HG02798 (cell line): ENCODE results near the gene CPVL.

Experiments used
- ATAC-seq: cut with Tn5 transposase; IDR thresholded peaks from one replicate; pipeline ENCODE4 v1.9.1; 2021; ENCODE audit warnings: mild to moderate bottlenecking; ENCODE audit not compliant: unreplicated experiment, poor library complexity

Gene CPVL

DNA sequence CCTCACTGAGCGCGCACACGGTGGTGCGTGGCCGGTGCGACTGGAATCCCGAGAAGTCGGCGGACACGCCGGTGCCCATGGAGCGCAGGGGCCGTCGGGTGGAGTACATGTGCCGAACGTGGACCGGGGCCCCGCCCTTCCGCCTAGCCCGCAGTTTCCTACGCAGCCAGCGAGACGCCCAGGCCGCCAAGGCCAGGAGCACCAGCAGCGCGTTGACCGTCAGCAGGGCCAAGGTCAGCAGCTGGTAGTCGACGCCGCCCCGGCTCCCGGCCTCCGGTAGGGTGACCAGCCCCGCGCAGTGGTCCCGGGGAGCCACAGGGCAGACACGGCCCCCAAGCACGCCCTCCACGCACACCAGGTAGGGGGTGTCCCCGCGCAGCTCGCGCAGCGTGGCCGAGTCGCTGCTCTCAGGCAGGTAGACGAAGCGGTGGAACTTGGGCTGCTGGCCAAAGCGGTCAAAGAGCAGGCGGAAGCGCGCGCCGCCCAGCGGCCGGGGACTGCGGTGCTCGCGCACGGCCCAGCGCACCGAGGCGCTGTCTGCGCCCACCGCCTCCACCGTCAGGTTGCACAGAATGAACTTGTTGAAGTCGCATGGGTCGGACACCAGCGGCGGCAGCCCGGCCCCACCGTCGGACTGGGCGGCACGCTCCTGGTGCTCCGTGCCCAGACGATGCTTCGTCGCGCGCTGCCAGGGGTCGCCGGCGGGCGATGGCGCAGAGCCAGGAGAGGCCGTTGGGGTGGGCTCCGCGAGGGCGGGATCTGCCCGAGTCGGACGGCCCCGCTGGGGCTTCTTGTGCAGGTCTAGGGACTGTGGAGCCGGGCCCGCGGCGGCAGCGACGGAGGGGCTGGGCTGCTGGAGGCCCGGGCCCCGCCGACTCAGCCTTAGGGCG lies 190.4 kb downstream of the CPVL start:
- no peak for ATAC-seq

DNA sequence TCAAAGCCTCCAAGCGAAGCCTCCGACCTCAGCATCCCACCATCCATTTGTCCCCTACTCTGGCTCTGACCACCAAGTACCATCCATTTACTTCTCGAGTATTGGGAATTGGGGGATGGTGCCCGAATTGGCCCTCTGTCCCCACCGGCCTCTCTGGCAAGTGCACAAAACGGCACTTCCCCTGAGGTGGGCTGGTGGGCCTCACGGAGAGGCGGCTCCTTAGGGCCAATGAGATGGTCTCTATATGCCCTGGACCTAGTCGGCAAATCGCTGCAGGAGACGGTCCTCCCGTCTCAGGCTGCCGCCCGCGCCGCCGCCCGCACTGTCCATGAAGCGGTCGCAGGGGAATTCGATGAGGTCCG lies 191.0 kb downstream of the CPVL start:
- ATAC-seq = no peak

GRCh38 chr7:28954946-28955345 lies 191.4 kb downstream of the CPVL start:
- ATAC-seq = no peak

DNA sequence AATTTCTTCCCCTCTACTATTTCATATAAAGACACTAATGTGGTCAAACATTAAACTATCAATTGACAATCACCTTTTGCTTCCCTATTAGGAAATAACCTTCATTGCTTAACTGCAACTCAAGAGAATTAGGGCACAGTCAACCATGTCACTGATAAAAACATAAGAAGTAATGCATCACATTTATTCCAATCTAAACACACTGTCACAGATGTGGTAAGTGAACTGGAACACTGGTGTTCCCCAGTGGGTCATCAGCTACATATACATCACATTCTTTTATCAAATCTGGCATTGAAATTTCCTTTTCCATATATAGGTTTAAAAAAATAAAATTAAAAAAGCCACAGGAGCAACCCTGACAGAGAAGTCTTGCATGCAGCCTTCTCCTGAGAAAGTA lies 191.9 kb downstream of the CPVL start:
- no peak for ATAC-seq

DNA sequence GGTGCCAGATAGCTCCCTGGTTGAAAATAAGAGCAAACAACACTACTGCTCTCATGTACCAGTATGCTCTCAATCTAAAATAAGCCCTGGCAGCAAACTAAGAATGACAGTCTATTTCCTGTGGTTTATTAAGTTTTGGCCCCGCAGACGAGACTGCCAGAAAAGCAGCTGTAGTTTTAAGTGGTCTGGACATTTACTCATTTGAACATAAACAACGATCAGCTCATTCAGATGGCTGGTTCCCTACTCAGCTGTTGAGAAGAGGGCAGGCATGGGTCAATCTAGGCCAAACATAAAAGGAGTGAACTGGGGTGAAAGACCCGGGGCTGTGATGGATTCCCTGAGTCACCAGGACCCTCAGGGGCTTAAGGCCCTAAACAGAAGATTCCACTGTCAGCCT lies 192.7 kb downstream of the CPVL start:
- no peak for ATAC-seq
